GM23338 (cell line): ENCODE data around the gene ENOX1. TPM values are rescaled to one million over a fixed set of nuclear protein-coding genes. Genes with fewer than 3 reads are reported as not detected.
A peak's percentile ranks its signal among the peaks of the same experiment; 100 is the strongest.

ENCODE experiments used
- ATAC-seq: fragments of 200-7000 bp; cut with Tn5 transposase; 3 replicates; pipeline ENCODE4 v1.9.1; 2020
- DNase-seq: peaks from one replicate; pipeline ENCODE4 v3.0.0-alpha.2; 2015; ENCODE audit warnings: low spot score
- H2AFZ ChIP-seq: fragments of 200-600 bp; sonication (generic); 2 replicates; pipeline ENCODE4 v1.8.0; 2016; ENCODE audit warnings: antibody characterized with exemption, mild to moderate bottlenecking, moderate library complexity
- H3F3A ChIP-seq: fragments of 200-600 bp; sonication (generic); replicated peaks from 2 replicates; pipeline ENCODE4 v1.8.0; 2017; ENCODE audit warnings: antibody characterized with exemption, mixed run types, low read depth
- H3K27ac ChIP-seq: fragments of 200-600 bp; sonication (generic); 2 replicates; pipeline ENCODE4 v1.6.1; 2016; ENCODE audit warnings: low read depth
- H3K27me3 ChIP-seq: fragments of 200-600 bp; sonication (generic); 2 replicates; pipeline ENCODE4 v1.8.0; 2016; ENCODE audit warnings: mild to moderate bottlenecking, mixed run types, moderate library complexity; ENCODE audit not compliant: insufficient read depth
- H3K36me3 ChIP-seq: fragments of 200-600 bp; sonication (generic); 2 replicates; pipeline ENCODE4 v1.8.0; 2016; ENCODE audit warnings: mild to moderate bottlenecking; ENCODE audit not compliant: insufficient read depth
- H3K4me1 ChIP-seq: fragments of 200-600 bp; sonication (generic); 2 replicates; pipeline ENCODE4 v1.8.0; 2016; ENCODE audit warnings: mild to moderate bottlenecking, moderate library complexity; ENCODE audit not compliant: insufficient read depth
- H3K4me2 ChIP-seq: fragments of 200-600 bp; sonication (generic); 2 replicates; pipeline ENCODE4 v1.7.1; 2017; ENCODE audit warnings: mixed run types
- H3K4me3 ChIP-seq: fragments of 200-600 bp; sonication (generic); 2 replicates; pipeline ENCODE4 v1.6.1; 2016; ENCODE audit warnings: mixed run types
- H3K79me2 ChIP-seq: fragments of 200-600 bp; sonication (generic); replicated peaks from 2 replicates; pipeline ENCODE4 v1.8.0; 2017; ENCODE audit warnings: mild to moderate bottlenecking; ENCODE audit not compliant: insufficient read depth
- H3K9me2 ChIP-seq: fragments of 200-600 bp; sonication (generic); 2 replicates; pipeline ENCODE4 v1.8.0; 2017; ENCODE audit not compliant: insufficient read depth
- H4K20me1 ChIP-seq: fragments of 200-600 bp; sonication (generic); replicated peaks from 2 replicates; pipeline ENCODE4 v1.8.0; 2017; ENCODE audit warnings: mild to moderate bottlenecking; ENCODE audit not compliant: insufficient read depth
- H3K27ac Mint-ChIP-seq: 2 replicates; pipeline ENCODE4 v1.8.0; 2020; ENCODE audit warnings: inconsistent platforms, mild to moderate bottlenecking, moderate library complexity, mixed read lengths
- H3K27me3 Mint-ChIP-seq: 3 replicates; pipeline ENCODE4 v1.8.0; 2022; ENCODE audit warnings: low read depth, mild to moderate bottlenecking, moderate library complexity, mixed read lengths, inconsistent platforms; ENCODE audit not compliant: insufficient read depth, poor library complexity
- H3K36me3 Mint-ChIP-seq: 3 replicates; pipeline ENCODE4 v1.8.0; 2021; ENCODE audit warnings: low read depth, mild to moderate bottlenecking, inconsistent platforms, moderate library complexity, mixed read lengths
- H3K4me1 Mint-ChIP-seq: 3 replicates; pipeline ENCODE4 v1.8.0; 2020; ENCODE audit warnings: mild to moderate bottlenecking, inconsistent platforms, mixed read lengths
- H3K4me3 Mint-ChIP-seq: 3 replicates; pipeline ENCODE4 v1.8.0; 2021; ENCODE audit warnings: moderate library complexity, mild to moderate bottlenecking, inconsistent platforms, mixed read lengths
- H3K9me3 Mint-ChIP-seq: 3 replicates; pipeline ENCODE4 v1.8.0; 2020; ENCODE audit warnings: moderate library complexity, mild to moderate bottlenecking, inconsistent platforms, mixed read lengths
- EZH2 ChIP-seq: fragments of 200-600 bp; sonication (generic); IDR thresholded peaks from one replicate; pipeline ENCODE4 v1.8.0; 2017; ENCODE audit warnings: antibody characterized with exemption, mild to moderate bottlenecking, low read depth; ENCODE audit not compliant: unreplicated experiment
- EZH2phosphoT487 ChIP-seq: fragments of 200-600 bp; sonication (generic); IDR thresholded peaks from one replicate; pipeline ENCODE4 v1.8.1; 2018; ENCODE audit warnings: antibody characterized with exemption; ENCODE audit not compliant: unreplicated experiment
- POLR2AphosphoS5 ChIP-seq: IDR thresholded peaks from 2 replicates; pipeline ENCODE4 v1.6.1; 2016; ENCODE audit warnings: antibody characterized with exemption, low read depth
- ZNF114 ChIP-seq: fragments of 250-450 bp; sonication (Bioruptor Pico); IDR thresholded peaks from 2 replicates; pipeline ENCODE4 v1.5.0; 2020; ENCODE audit warnings: mild to moderate bottlenecking, moderate library complexity
- polyA plus RNA-seq: library from polyadenylated mRNA; unstranded; fragments of >200 nt; fragmentation: Nextera tagmentation; extraction: Ambion mirVana; gene quantifications from 2 replicates; pipeline ENCODE4 v1.2.1, GENCODE V29; 2016
- total RNA-seq: library from RNA; depleted of rRNA; stranded (reverse); fragments of >200 nt; shearing (Covaris generic); gene quantifications from 2 replicates; pipeline ENCODE4 v1.2.3, GENCODE V29; 2014
- TF ChIP-seq, protein P1 (sequence below), 2 experiments: fragments of 200-600 bp in 1 of 2; sonication (generic) in 1 of 2; conservative IDR thresholded peaks; 2 replicates each; pipeline versions ENCODE4 v1.5.1 to v1.6.1; 2016 to 2017; ENCODE audit warnings: antibody characterized with exemption in 2 of 2, low read depth in 2 of 2, mild to moderate bottlenecking in 2 of 2, moderate library complexity in 1 of 2
- TF ChIP-seq, protein P2 (sequence below): IDR thresholded peaks from 2 replicates; pipeline ENCODE4 v1.6.1; 2016; ENCODE audit warnings: antibody characterized with exemption
- TF ChIP-seq, protein P3 (sequence below): fragments of 250-450 bp; sonication (Bioruptor Pico); IDR thresholded peaks from 2 replicates; pipeline ENCODE4 v1.5.0; 2020; ENCODE audit warnings: mild to moderate bottlenecking, moderate library complexity

ENOX1 gene
- total and polyA plus RNA-seq, 2 experiments from 2014 or later, result 0.66 to 0.81 TPM

DNA sequence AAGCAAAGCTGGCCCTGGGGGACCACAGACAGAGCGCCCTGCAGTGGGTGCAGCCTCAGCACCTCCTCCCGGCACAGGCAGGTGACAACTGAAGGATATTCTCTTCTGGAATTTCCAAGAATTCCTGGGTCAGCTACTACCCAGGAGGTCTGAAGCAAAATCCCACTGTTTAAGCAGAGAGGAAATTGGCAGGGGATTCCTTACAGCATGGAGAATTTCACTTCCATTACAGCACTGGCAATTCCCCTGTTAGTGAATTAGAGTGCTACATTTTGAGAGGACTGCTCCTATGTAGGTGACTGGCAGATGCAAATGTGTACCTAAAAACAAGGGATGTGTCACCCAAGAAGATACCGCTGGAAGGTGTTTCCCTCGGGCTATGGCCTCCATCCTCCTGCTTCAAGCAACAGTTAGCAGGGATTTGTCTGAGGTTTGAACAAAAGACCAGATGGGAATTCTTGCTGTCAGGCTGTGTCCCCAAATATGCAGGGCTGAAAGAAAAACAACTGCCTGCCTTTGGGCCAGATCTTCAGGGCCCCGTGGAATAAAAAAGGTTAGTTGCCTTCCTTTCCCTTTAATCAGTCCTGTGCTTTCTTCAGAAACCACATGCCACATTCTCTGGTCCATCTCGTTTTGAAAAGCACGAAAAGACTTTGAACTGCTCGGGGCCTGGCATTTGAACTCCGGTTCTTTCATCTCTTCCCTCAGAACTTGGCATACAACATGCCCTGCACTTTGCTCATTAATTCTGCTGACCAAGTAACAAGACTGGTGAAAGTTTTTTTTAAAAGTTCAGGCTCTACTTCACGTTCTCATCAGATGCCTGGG, 466.9 kb downstream of the ENOX1 start:
- no peaks in the 10 kb centered on the region for H3K27me3 ChIP-seq
- Mint-ChIP-seq H3K4me1 (peaks cover 45% of the 10 kb centered on the region), H3K36me3 (no peaks in the 10 kb centered on the region), H3K4me3 (no peak overlapping the region), H3K27me3 (peaks cover 2% of the 10 kb centered on the region), H3K9me3 (no peaks in the 10 kb centered on the region), H3K27ac (0 out of 2 replicates have a peak overlapping the region, but pooled peaks have one; percentile 55)
- no peaks in the 10 kb centered on the region for H3K36me3 ChIP-seq
- no peaks in the 10 kb centered on the region for H4K20me1 ChIP-seq
- ATAC-seq (peak; percentile 61), DNase-seq (peak; percentile 67)
- H3K4me2 ChIP-seq, result peak overlapping the region; percentile 62
- no peaks in the 10 kb centered on the region for H3K79me2 ChIP-seq
- peak overlapping the region; percentile 70 for H3K27ac ChIP-seq
- H3K9me2 ChIP-seq, result no peaks in the 10 kb centered on the region
- no peak overlapping the region for H3K4me3 ChIP-seq
- H3F3A ChIP-seq, result 0 out of 2 replicates have a peak, but pooled peaks cover 2% of the 10 kb centered on the region
- H2AFZ ChIP-seq, result peak overlapping the region; percentile 78; the same call in 1 of the 2 replicates
- H3K4me1 ChIP-seq, result peaks cover 57% of the 10 kb centered on the region
- TF ChIP-seq, protein P1, sequence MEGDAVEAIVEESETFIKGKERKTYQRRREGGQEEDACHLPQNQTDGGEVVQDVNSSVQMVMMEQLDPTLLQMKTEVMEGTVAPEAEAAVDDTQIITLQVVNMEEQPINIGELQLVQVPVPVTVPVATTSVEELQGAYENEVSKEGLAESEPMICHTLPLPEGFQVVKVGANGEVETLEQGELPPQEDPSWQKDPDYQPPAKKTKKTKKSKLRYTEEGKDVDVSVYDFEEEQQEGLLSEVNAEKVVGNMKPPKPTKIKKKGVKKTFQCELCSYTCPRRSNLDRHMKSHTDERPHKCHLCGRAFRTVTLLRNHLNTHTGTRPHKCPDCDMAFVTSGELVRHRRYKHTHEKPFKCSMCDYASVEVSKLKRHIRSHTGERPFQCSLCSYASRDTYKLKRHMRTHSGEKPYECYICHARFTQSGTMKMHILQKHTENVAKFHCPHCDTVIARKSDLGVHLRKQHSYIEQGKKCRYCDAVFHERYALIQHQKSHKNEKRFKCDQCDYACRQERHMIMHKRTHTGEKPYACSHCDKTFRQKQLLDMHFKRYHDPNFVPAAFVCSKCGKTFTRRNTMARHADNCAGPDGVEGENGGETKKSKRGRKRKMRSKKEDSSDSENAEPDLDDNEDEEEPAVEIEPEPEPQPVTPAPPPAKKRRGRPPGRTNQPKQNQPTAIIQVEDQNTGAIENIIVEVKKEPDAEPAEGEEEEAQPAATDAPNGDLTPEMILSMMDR (conservative IDR thresholded peaks at IDR 0.05; ENCODE audit: low read depth in 2 of 2), result peak in 1 of 2 experiments; percentile 11; a peak in 1 of 4 replicates
- no peak for TF ChIP-seq EZH2phosphoT487

DNA sequence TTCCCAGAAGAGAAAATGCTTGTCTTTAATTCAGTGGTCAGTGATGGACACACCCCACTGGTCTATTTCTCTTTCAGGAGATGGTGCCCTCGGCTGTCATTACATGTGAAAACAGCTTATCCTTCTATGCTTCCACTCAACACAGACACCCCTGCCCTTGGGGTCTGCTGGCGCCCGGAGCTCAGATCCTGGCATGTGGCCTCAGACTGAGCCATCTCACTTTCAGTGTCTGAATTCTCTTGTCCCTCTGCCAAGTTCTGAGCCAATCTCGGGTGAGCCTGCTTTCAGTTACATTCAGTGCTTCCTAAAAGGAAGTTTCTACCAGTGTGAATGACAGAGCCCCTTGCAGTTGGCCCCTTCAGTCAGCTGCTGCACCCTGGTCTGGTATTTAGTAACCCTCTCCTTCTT, 469.8 kb downstream of the ENOX1 start:
- H3K4me3 Mint-ChIP-seq, result peak overlapping the region; percentile 14; the same call in 2 of the 3 replicates
- H3K4me3 ChIP-seq, result peak overlapping the region; percentile 7; the same call in 1 of the 2 replicates
- DNase-seq, result peak; percentile 34

More for the DNA sequence above, 469.8 kb downstream of the ENOX1 start:
- no peaks in the 10 kb centered on the region for H3K36me3 Mint-ChIP-seq
- Histone ChIP-seq H4K20me1 (no peaks in the 10 kb centered on the region), H3K4me1 (peaks cover 57% of the 10 kb centered on the region), H3K79me2 (no peaks in the 10 kb centered on the region), H2AFZ (no peak overlapping the region), H3K9me2 (no peaks in the 10 kb centered on the region; the same call in 1 of the 2 replicates), H3K27me3 (no peaks in the 10 kb centered on the region), H3K4me2 (peak overlapping the region; percentile 50), H3K27ac (peak overlapping the region; percentile 77), H3F3A (0 out of 2 replicates have a peak, but pooled peaks cover 2% of the 10 kb centered on the region), H3K36me3 (no peaks in the 10 kb centered on the region)
- peak; percentile 50 for ATAC-seq
- no peaks in the 10 kb centered on the region for H3K9me3 Mint-ChIP-seq
- peak overlapping the region; percentile 81 for H3K27ac Mint-ChIP-seq
- TF ChIP-seq EZH2 (no peak), ZNF114 (CRISPR knock-in tag) (no peak), EZH2phosphoT487 (no peak), POLR2AphosphoS5 (no peak)
- TF ChIP-seq, protein P2, sequence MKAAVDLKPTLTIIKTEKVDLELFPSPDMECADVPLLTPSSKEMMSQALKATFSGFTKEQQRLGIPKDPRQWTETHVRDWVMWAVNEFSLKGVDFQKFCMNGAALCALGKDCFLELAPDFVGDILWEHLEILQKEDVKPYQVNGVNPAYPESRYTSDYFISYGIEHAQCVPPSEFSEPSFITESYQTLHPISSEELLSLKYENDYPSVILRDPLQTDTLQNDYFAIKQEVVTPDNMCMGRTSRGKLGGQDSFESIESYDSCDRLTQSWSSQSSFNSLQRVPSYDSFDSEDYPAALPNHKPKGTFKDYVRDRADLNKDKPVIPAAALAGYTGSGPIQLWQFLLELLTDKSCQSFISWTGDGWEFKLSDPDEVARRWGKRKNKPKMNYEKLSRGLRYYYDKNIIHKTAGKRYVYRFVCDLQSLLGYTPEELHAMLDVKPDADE, result no peak
- TF ChIP-seq, protein P3, sequence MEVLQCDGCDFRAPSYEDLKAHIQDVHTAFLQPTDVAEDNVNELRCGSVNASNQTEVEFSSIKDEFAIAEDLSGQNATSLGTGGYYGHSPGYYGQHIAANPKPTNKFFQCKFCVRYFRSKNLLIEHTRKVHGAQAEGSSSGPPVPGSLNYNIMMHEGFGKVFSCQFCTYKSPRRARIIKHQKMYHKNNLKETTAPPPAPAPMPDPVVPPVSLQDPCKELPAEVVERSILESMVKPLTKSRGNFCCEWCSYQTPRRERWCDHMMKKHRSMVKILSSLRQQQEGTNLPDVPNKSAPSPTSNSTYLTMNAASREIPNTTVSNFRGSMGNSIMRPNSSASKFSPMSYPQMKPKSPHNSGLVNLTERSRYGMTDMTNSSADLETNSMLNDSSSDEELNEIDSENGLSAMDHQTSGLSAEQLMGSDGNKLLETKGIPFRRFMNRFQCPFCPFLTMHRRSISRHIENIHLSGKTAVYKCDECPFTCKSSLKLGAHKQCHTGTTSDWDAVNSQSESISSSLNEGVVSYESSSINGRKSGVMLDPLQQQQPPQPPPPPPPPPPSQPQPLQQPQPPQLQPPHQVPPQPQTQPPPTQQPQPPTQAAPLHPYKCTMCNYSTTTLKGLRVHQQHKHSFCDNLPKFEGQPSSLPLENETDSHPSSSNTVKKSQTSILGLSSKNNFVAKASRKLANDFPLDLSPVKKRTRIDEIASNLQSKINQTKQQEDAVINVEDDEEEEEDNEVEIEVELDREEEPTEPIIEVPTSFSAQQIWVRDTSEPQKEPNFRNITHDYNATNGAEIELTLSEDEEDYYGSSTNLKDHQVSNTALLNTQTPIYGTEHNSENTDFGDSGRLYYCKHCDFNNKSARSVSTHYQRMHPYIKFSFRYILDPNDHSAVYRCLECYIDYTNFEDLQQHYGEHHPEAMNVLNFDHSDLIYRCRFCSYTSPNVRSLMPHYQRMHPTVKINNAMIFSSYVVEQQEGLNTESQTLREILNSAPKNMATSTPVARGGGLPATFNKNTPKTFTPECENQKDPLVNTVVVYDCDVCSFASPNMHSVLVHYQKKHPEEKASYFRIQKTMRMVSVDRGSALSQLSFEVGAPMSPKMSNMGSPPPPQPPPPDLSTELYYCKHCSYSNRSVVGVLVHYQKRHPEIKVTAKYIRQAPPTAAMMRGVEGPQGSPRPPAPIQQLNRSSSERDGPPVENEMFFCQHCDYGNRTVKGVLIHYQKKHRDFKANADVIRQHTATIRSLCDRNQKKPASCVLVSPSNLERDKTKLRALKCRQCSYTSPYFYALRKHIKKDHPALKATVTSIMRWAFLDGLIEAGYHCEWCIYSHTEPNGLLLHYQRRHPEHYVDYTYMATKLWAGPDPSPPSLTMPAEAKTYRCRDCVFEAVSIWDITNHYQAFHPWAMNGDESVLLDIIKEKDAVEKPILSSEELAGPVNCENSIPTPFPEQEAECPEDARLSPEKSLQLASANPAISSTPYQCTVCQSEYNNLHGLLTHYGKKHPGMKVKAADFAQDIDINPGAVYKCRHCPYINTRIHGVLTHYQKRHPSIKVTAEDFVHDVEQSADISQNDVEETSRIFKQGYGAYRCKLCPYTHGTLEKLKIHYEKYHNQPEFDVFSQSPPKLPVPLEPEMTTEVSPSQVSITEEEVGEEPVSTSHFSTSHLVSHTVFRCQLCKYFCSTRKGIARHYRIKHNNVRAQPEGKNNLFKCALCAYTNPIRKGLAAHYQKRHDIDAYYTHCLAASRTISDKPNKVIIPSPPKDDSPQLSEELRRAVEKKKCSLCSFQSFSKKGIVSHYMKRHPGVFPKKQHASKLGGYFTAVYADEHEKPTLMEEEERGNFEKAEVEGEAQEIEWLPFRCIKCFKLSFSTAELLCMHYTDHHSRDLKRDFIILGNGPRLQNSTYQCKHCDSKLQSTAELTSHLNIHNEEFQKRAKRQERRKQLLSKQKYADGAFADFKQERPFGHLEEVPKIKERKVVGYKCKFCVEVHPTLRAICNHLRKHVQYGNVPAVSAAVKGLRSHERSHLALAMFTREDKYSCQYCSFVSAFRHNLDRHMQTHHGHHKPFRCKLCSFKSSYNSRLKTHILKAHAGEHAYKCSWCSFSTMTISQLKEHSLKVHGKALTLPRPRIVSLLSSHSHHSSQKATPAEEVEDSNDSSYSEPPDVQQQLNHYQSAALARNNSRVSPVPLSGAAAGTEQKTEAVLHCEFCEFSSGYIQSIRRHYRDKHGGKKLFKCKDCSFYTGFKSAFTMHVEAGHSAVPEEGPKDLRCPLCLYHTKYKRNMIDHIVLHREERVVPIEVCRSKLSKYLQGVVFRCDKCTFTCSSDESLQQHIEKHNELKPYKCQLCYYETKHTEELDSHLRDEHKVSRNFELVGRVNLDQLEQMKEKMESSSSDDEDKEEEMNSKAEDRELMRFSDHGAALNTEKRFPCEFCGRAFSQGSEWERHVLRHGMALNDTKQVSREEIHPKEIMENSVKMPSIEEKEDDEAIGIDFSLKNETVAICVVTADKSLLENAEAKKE (CRISPR knock-in tag), result no peak
- peaks cover 47% of the 10 kb centered on the region for H3K4me1 Mint-ChIP-seq
- H3K27me3 Mint-ChIP-seq, result peaks cover 2% of the 10 kb centered on the region
